H9 (cell line): ENCODE results near the gene PPP1CA. TPM values are rescaled to one million over a fixed set of nuclear protein-coding genes. Genes with fewer than 3 reads are reported as not detected.
A peak's percentile ranks its signal among the peaks of the same experiment; 100 is the strongest.

ENCODE experiments used
- DNase-seq: peaks from one replicate; pipeline ENCODE4 v3.0.0-alpha.2; 2017
- H2AFZ ChIP-seq: one replicate; pipeline ENCODE4 v1.6.1; 2013; ENCODE audit warnings: mild to moderate bottlenecking, low read length, control low read depth, moderate library complexity
- H2AK5ac ChIP-seq: 2 replicates; pipeline ENCODE4 v1.6.1; 2013; ENCODE audit warnings: low read length, control low read depth, mixed read lengths; ENCODE audit not compliant: insufficient read length
- H2BK120ac ChIP-seq: one replicate; pipeline ENCODE4 v1.6.1; 2013; ENCODE audit warnings: low read depth, mild to moderate bottlenecking, low read length, control low read depth, inconsistent platforms; ENCODE audit not compliant: poor library complexity, severe bottlenecking
- H2BK12ac ChIP-seq: 2 replicates; pipeline ENCODE4 v1.6.1; 2013; ENCODE audit warnings: low read length, control low read depth, mixed read lengths, low read depth; ENCODE audit not compliant: insufficient read length
- H2BK15ac ChIP-seq: 2 replicates; pipeline ENCODE4 v1.6.1; 2013; ENCODE audit warnings: low read depth, low read length, control low read depth
- H2BK20ac ChIP-seq: one replicate; pipeline ENCODE4 v1.6.1; 2013; ENCODE audit warnings: low read depth, mild to moderate bottlenecking, low read length, control low read depth, inconsistent platforms; ENCODE audit not compliant: poor library complexity, severe bottlenecking
- H2BK5ac ChIP-seq: 2 replicates; pipeline ENCODE4 v1.6.1; 2013; ENCODE audit warnings: low read length, control low read depth, mixed read lengths; ENCODE audit not compliant: insufficient read length
- H3K14ac ChIP-seq: 2 replicates; pipeline ENCODE4 v1.6.1; 2013; ENCODE audit warnings: low read length, control low read depth; ENCODE audit not compliant: insufficient read depth
- H3K18ac ChIP-seq: 2 replicates; pipeline ENCODE4 v1.6.1; 2013; ENCODE audit warnings: low read depth, mild to moderate bottlenecking, mixed read lengths, low read length, control low read depth; ENCODE audit not compliant: insufficient read length
- H3K23ac ChIP-seq: 2 replicates; pipeline ENCODE4 v1.6.1; 2013; ENCODE audit warnings: low read length, control low read depth, mixed read lengths, low read depth; ENCODE audit not compliant: insufficient read length
- H3K23me2 ChIP-seq: 2 replicates; pipeline ENCODE4 v1.6.1; 2013; ENCODE audit warnings: low read depth, mild to moderate bottlenecking, mixed read lengths, low read length, control low read depth; ENCODE audit not compliant: insufficient read length, poor library complexity, severe bottlenecking
- H3K27ac ChIP-seq: 2 replicates; pipeline ENCODE4 v1.5.1; 2013; ENCODE audit warnings: low read length, control low read depth, mixed read lengths, low read depth; ENCODE audit not compliant: insufficient read length
- H3K27me3 ChIP-seq: 2 replicates; pipeline ENCODE4 v1.6.1; 2013; ENCODE audit warnings: low read length, control low read depth, inconsistent platforms; ENCODE audit not compliant: insufficient read depth
- H3K4ac ChIP-seq: 2 replicates; pipeline ENCODE4 v1.6.1; 2013; ENCODE audit warnings: low read depth, mild to moderate bottlenecking, control low read depth, inconsistent platforms, low read length, moderate library complexity
- H3K4me1 ChIP-seq: 2 replicates; pipeline ENCODE4 v1.6.1; 2013; ENCODE audit warnings: low read length, control low read depth, inconsistent platforms; ENCODE audit not compliant: insufficient read depth
- H3K4me2 ChIP-seq: 2 replicates; pipeline ENCODE4 v1.6.1; 2013; ENCODE audit warnings: low read length, control low read depth, mixed read lengths; ENCODE audit not compliant: insufficient read length, insufficient read depth
- H3K56ac ChIP-seq: 2 replicates; pipeline ENCODE4 v1.6.1; 2013; ENCODE audit warnings: low read depth, mild to moderate bottlenecking, mixed read lengths, low read length, control low read depth; ENCODE audit not compliant: insufficient read length
- H3K79me1 ChIP-seq: 2 replicates; pipeline ENCODE4 v1.6.1; 2013; ENCODE audit warnings: low read depth, mild to moderate bottlenecking, moderate library complexity, low read length, control low read depth, inconsistent platforms; ENCODE audit not compliant: insufficient read depth, poor library complexity, severe bottlenecking
- H3K79me2 ChIP-seq: 2 replicates; pipeline ENCODE4 v1.6.1; 2013; ENCODE audit warnings: low read length, control low read depth, inconsistent platforms; ENCODE audit not compliant: insufficient read depth
- H3K9ac ChIP-seq: 2 replicates; pipeline ENCODE4 v1.6.1; 2013; ENCODE audit warnings: low read length, control low read depth, mixed read lengths; ENCODE audit not compliant: insufficient read length; ENCODE audit errors: extremely low read depth
- H3K9me3 ChIP-seq: one replicate; pipeline ENCODE4 v1.6.1; 2013; ENCODE audit warnings: low read depth, low read length, inconsistent platforms; ENCODE audit not compliant: control insufficient read depth
- H3T11ph ChIP-seq: one replicate; pipeline ENCODE4 v1.6.1; 2013; ENCODE audit warnings: mild to moderate bottlenecking, low read length, control low read depth, inconsistent platforms
- H4K20me1 ChIP-seq: one replicate; pipeline ENCODE4 v1.6.1; 2013; ENCODE audit not compliant: control insufficient read depth, insufficient read length, insufficient read depth
- H4K5ac ChIP-seq: 2 replicates; pipeline ENCODE4 v1.6.1; 2013; ENCODE audit warnings: low read depth, mild to moderate bottlenecking, mixed read lengths, low read length, control low read depth; ENCODE audit not compliant: insufficient read length
- H4K8ac ChIP-seq: replicated peaks from 2 replicates; pipeline ENCODE4 v1.6.1; 2013; ENCODE audit warnings: low read length, control low read depth, mixed read lengths, low read depth; ENCODE audit not compliant: insufficient read length
- H4K91ac ChIP-seq: 2 replicates; pipeline ENCODE4 v1.6.1; 2013; ENCODE audit warnings: low read depth, mild to moderate bottlenecking, moderate library complexity, mixed read lengths, low read length, control low read depth; ENCODE audit not compliant: insufficient read length
- H3K27ac Mint-ChIP-seq, 3 experiments: 2 replicates in 2 of 3; 3 replicates in 1 of 3; pipeline ENCODE4 v1.8.0; 2020 to 2021; ENCODE audit warnings: mixed read lengths in 3 of 3, mild to moderate bottlenecking in 1 of 3, moderate library complexity in 1 of 3
- H3K27me3 Mint-ChIP-seq: 2 replicates; pipeline ENCODE4 v1.8.0; 2021; ENCODE audit warnings: low read depth, mild to moderate bottlenecking, moderate library complexity, mixed read lengths
- H3K36me3 Mint-ChIP-seq, 3 experiments: 2 replicates in 2 of 3; 3 replicates in 1 of 3; pipeline ENCODE4 v1.8.0; 2020 to 2021; ENCODE audit warnings: low read depth in 3 of 3, mixed read lengths in 3 of 3; ENCODE audit not compliant: insufficient read depth in 1 of 3
- H3K4me1 Mint-ChIP-seq, 2 experiments: 2 replicates each; pipeline ENCODE4 v1.8.0; 2020; ENCODE audit warnings: mixed read lengths in 2 of 2
- H3K4me3 Mint-ChIP-seq, 2 experiments: 2 replicates in 1 of 2; 3 replicates in 1 of 2; pipeline ENCODE4 v1.8.0; 2020 to 2021; ENCODE audit warnings: mild to moderate bottlenecking in 2 of 2, mixed read lengths in 2 of 2, moderate library complexity in 1 of 2
- H3K9me3 Mint-ChIP-seq, 2 experiments: 2 replicates in 1 of 2; 3 replicates in 1 of 2; pipeline ENCODE4 v1.8.0; 2020; ENCODE audit warnings: mild to moderate bottlenecking in 2 of 2, mixed read lengths in 2 of 2, moderate library complexity in 1 of 2
- CTCF ChIP-seq: fragments of 200-600 bp; sonication (generic); conservative IDR thresholded peaks from 3 replicates; pipeline ENCODE4 v1.8.0; 2021; ENCODE audit warnings: antibody characterized with exemption, mild to moderate bottlenecking
- WGBS: extraction: QIAGEN DNeasy Blood & Tissue Kit; methylation state at CpG from one replicate; pipeline ENCODE4 v1.1.7; 2013; ENCODE audit warnings: missing lambda C conversion rate, low lambda C conversion rate, mixed read lengths; ENCODE audit not compliant: insufficient read length; ENCODE audit errors: extremely low coverage; 5-methylcytosine and 5-hydroxymethylcytosine counted together
- total RNA-seq: library from RNA; stranded (reverse); gene quantifications from 2 replicates; pipeline ENCODE4 v1.2.1, GENCODE V29; 2021

PPP1CA gene
- total RNA-seq, 1 experiment from 2014 or later: 205 TPM

- H2BK15ac ChIP-seq: no peak overlapping the region
- WGBS: no CpG with 5 or more reads among the region's 23 CpGs
Observed at GRCh38 chr11:67400251-67400941, 1.3 kb downstream of the PPP1CA start.

More at GRCh38 chr11:67400251-67400941, 1.3 kb downstream of the PPP1CA start:
- H2BK5ac ChIP-seq: no peak overlapping the region
- Mint-ChIP-seq H3K27me3 (peaks cover 3% of the 10 kb centered on the region), H3K4me3 (peak overlapping the region; percentile 69 to 82), H3K9me3 (no peaks in the 10 kb centered on the region), H3K36me3 (peaks cover 14 to 42% (median 39%) of the 10 kb centered on the region in 3 experiments), H3K4me1 (peaks cover 16 to 18% of the 10 kb centered on the region in 2 experiments), H3K27ac (no peak overlapping the region; a peak in 1 of 7 replicates)
- no peak overlapping the region for H4K8ac ChIP-seq
- H3K27me3 ChIP-seq: no peaks in the 10 kb centered on the region
- no peak overlapping the region for H3K23ac ChIP-seq
- H3K23me2 ChIP-seq: peaks cover 5% of the 10 kb centered on the region
- H3K79me1 ChIP-seq: peaks cover 3% of the 10 kb centered on the region
- H3K9me3 ChIP-seq: no peaks in the 10 kb centered on the region
- H3K56ac ChIP-seq: no peak overlapping the region
- no peak for DNase-seq
- H3K14ac ChIP-seq: no peak overlapping the region
- H3K4ac ChIP-seq: no peak overlapping the region
- H4K5ac ChIP-seq: no peak overlapping the region
- H3K9ac ChIP-seq: peak overlapping the region; percentile 34
- no peak overlapping the region for H2BK120ac ChIP-seq
- H2AFZ ChIP-seq: no peak overlapping the region
- H2BK12ac ChIP-seq: no peak overlapping the region
- H4K91ac ChIP-seq: no peak overlapping the region
- H3K79me2 ChIP-seq: peaks cover 4% of the 10 kb centered on the region; the same call in 1 of the 2 replicates
- H3K27ac ChIP-seq: no peak overlapping the region
- H2AK5ac ChIP-seq: no peak overlapping the region
- no peak overlapping the region for H3K18ac ChIP-seq
- H3K4me1 ChIP-seq: peaks cover 2% of the 10 kb centered on the region; the same call in 1 of the 2 replicates
- H3T11ph ChIP-seq: no peak overlapping the region
- TF ChIP-seq CTCF: no peak
- H2BK20ac ChIP-seq: no peak overlapping the region
- H4K20me1 ChIP-seq: no peaks in the 10 kb centered on the region
- H3K4me2 ChIP-seq: peak overlapping the region; percentile 83
